ENCODE measurements around the gene CFD. TPM values are rescaled to one million over a fixed set of nuclear protein-coding genes. Genes with fewer than 3 reads are reported as not detected.

CFD gene
- total RNA-seq, 1 experiment from 2014 or later, result 8.0 TPM

DNA sequence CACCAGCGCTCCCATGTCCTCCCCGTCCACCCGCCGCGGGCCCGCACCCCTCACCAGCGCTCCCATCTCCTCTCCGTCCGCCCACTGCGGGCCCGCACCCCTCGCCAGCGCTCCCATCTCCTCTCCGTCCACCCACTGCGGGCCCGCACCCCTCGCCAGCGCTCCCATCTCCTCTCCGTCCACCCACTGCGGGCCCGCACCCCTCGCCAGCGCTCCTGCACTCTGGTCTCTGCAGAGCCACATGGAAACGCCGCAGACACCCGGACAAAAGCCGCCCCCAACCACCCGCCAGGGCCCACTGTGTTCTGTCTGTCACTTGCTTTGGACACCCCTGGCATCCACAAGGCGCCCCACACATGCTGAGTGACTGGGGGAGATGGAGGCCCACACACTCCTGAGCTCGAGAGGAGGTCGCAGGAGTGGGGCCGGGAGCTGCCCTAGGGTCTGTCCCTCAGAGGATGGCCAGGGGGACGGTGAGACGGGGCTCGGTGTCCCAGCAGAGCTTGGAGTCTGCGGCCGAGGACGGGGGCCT is 7.4 kb downstream of the CFD start:
- TF ChIP-seq, protein P1, sequence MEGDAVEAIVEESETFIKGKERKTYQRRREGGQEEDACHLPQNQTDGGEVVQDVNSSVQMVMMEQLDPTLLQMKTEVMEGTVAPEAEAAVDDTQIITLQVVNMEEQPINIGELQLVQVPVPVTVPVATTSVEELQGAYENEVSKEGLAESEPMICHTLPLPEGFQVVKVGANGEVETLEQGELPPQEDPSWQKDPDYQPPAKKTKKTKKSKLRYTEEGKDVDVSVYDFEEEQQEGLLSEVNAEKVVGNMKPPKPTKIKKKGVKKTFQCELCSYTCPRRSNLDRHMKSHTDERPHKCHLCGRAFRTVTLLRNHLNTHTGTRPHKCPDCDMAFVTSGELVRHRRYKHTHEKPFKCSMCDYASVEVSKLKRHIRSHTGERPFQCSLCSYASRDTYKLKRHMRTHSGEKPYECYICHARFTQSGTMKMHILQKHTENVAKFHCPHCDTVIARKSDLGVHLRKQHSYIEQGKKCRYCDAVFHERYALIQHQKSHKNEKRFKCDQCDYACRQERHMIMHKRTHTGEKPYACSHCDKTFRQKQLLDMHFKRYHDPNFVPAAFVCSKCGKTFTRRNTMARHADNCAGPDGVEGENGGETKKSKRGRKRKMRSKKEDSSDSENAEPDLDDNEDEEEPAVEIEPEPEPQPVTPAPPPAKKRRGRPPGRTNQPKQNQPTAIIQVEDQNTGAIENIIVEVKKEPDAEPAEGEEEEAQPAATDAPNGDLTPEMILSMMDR (conservative IDR thresholded peaks at IDR 0.05), result no peak
- TF ChIP-seq EZH2 (IDR thresholded peaks at IDR 0.05; ENCODE audit: low read depth), result no peak
- ChIA-PET POLR2A (ENCODE audit: unreplicated experiment) (no interaction called here), CTCF (no interaction called here)
- Histone ChIP-seq H3K79me2 (ENCODE audit: low read depth) (no peaks in the 10 kb centered on the region), H3K9me3 (ENCODE audit: insufficient read depth, low read depth) (no peaks in the 10 kb centered on the region), H3K9me2 (ENCODE audit: insufficient read depth) (no peaks in the 10 kb centered on the region), H3K27me3 (ENCODE audit: insufficient read depth, low read depth) (no peaks in the 10 kb centered on the region), H3K27ac (no peak overlapping the region), H3K4me1 (replicated peaks; ENCODE audit: insufficient read depth) (peaks cover 20% of the 10 kb centered on the region), H4K20me1 (ENCODE audit: insufficient read depth) (no peaks in the 10 kb centered on the region), H2AFZ (no peak overlapping the region), H3F3A (ENCODE audit: insufficient read depth, low read depth) (peaks cover 43% of the 10 kb centered on the region), H3K4me2 (no peak overlapping the region), H3K4me3 (no peak overlapping the region), H3K36me3 (ENCODE audit: low read depth) (no peaks in the 10 kb centered on the region)
- intact Hi-C loops (cut with micrococcal nuclease; ENCODE audit: unreplicated experiment), result no loop called here
- BruUV-seq (replicated peaks), result no TSS peak
- no peak for DNase-seq

DNA sequence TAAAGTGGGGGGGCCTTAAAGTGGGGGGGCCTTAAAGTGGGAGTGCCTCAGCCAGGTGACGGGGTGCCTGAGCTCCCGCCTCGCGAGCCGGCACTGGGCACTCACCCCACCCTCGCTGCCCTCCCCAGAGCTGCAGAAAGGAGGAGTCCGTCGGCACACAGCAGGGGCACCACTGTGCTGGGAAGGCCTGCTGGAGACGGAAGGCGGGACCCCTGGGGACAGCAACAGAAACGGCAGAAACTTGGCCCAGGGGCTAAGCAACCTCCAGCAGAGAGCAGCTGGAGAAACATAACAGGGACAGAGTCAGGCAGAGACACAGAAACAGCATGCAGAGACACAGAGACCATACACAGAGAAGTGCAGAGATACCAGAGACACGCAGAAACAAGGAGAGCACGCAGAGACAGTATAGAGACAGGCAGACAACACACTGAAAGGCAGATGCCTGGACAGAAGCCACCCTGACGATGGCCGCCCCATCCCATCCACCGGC is 7.9 kb downstream of the CFD start:
- intact Hi-C loops (cut with micrococcal nuclease; ENCODE audit: unreplicated experiment), result no loop called here
- TF ChIP-seq, protein P1 (conservative IDR thresholded peaks at IDR 0.05), result no peak
- TF ChIP-seq EZH2 (IDR thresholded peaks at IDR 0.05; ENCODE audit: low read depth), result no peak

DNA sequence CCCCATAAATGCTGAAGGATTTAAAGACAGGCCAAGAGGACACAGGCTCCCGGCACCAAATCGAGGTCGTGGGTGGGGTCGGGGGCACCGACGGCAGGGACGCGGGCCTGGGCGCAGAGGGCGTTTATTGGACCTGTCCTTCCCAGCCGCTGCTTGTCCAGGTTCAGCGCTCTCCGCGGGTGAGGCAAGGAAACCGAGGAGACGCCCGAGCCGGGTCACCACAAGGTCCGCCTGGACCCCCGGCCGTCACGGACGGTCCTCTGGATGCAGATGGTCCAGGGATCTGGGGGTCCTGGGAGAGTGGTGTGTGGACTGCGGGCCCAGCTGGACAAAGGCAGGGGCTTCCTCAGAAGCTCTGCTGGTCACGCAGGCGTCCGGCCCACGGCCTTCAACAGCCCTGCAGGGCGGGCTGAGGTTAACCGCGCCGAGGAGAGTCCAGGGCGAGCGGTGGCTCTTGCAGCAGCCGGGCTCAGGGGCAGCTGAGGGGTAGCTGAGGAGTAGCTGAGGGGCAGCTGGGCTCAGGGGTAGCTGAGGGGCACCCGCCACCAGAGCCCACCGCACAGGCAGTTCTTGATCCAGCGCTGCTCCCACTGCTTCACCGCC is 8.5 kb downstream of the CFD start:
- TF ChIP-seq EZH2 (IDR thresholded peaks at IDR 0.05; ENCODE audit: low read depth), result no peak
- TF ChIP-seq, protein P1 (conservative IDR thresholded peaks at IDR 0.05), result no peak
- Histone ChIP-seq H3K4me3 (no peak overlapping the region), H3K27me3 (ENCODE audit: insufficient read depth, low read depth) (no peaks in the 10 kb centered on the region), H3K79me2 (ENCODE audit: low read depth) (no peaks in the 10 kb centered on the region), H4K20me1 (ENCODE audit: insufficient read depth) (no peaks in the 10 kb centered on the region), H3F3A (ENCODE audit: insufficient read depth, low read depth) (peaks cover 51% of the 10 kb centered on the region), H2AFZ (no peak overlapping the region), H3K9me3 (ENCODE audit: insufficient read depth, low read depth) (no peaks in the 10 kb centered on the region), H3K36me3 (ENCODE audit: low read depth) (no peaks in the 10 kb centered on the region), H3K4me1 (replicated peaks; ENCODE audit: insufficient read depth) (peaks cover 29% of the 10 kb centered on the region), H3K9me2 (ENCODE audit: insufficient read depth) (no peaks in the 10 kb centered on the region), H3K4me2 (no peak overlapping the region), H3K27ac (no peak overlapping the region)
- ChIA-PET POLR2A (ENCODE audit: unreplicated experiment) (no interaction called here), CTCF (no interaction called here)
- no TSS peak for BruUV-seq (replicated peaks)
- DNase-seq, result no peak
- intact Hi-C loops (cut with micrococcal nuclease; ENCODE audit: unreplicated experiment), result no loop called here

More for the DNA sequence above, 7.9 kb downstream of the CFD start:
- Histone ChIP-seq H3K9me3 (ENCODE audit: insufficient read depth, low read depth) (no peaks in the 10 kb centered on the region), H2AFZ (no peak overlapping the region), H3K27ac (no peak overlapping the region), H3K4me1 (replicated peaks; ENCODE audit: insufficient read depth) (peaks cover 26% of the 10 kb centered on the region), H3K27me3 (ENCODE audit: insufficient read depth, low read depth) (no peaks in the 10 kb centered on the region), H3K4me3 (no peak overlapping the region), H3K4me2 (no peak overlapping the region), H3F3A (ENCODE audit: insufficient read depth, low read depth) (peaks cover 48% of the 10 kb centered on the region), H3K36me3 (ENCODE audit: low read depth) (no peaks in the 10 kb centered on the region), H3K9me2 (ENCODE audit: insufficient read depth) (no peaks in the 10 kb centered on the region), H3K79me2 (ENCODE audit: low read depth) (no peaks in the 10 kb centered on the region), H4K20me1 (ENCODE audit: insufficient read depth) (no peaks in the 10 kb centered on the region)
- no TSS peak for BruUV-seq (replicated peaks)
- CTCF ChIA-PET, result no interaction called here
- POLR2A ChIA-PET (ENCODE audit: unreplicated experiment), result no interaction called here
- no peak for DNase-seq
